Tibial artery (tissue), 4 donors: ENCODE results near the gene PLA2R1.
A peak's percentile ranks its signal among the peaks of the same experiment; 100 is the strongest.

Source experiments
- DNase-seq, 2 donors: peaks; one replicate each; pipeline ENCODE4 v3.0.0-alpha.2; 2019
- H3K27ac ChIP-seq, 2 donors: fragments of 200-600 bp; sonication (generic) in 1 of 2; 1 replicate in 1 of 2; 2 replicates in 1 of 2; pipeline ENCODE4 v1.5.1; 2018 to 2019; ENCODE audit warnings: mild to moderate bottlenecking in 1 of 2
- H3K27me3 ChIP-seq, 2 donors: fragments of 200-600 bp; sonication (generic) in 1 of 2; one replicate each; pipeline versions ENCODE4 v1.5.1 to v1.6.0; 2016 to 2019
- H3K36me3 ChIP-seq, 3 donors: fragments of 200-600 bp; sonication (generic) in 2 of 3; one replicate each; pipeline ENCODE4 v1.5.1; 2016 to 2019; ENCODE audit warnings: mild to moderate bottlenecking in 2 of 3
- H3K4me1 ChIP-seq, 4 donors: fragments of 200-600 bp; sonication (generic) in 2 of 4; 1 replicate in 3 of 4; 2 replicates in 1 of 4; pipeline ENCODE4 v1.5.1; 2016 to 2019
- H3K4me3 ChIP-seq, 2 donors: fragments of 200-600 bp; sonication (generic) in 1 of 2; 1 replicate in 1 of 2; 2 replicates in 1 of 2; pipeline ENCODE4 v1.5.1; 2018 to 2019; ENCODE audit warnings: mild to moderate bottlenecking in 2 of 2
- H3K9me3 ChIP-seq, 3 donors: fragments of 200-600 bp; sonication (generic) in 1 of 3; one replicate each; pipeline ENCODE4 v1.5.1; 2016 to 2019
- intact Hi-C: fragments of 100-400 bp; cut with DNase I; formaldehyde crosslinking; loops from one replicate; pipeline ENCODE4 v1.15.0; 2023; ENCODE audit warnings: low total_unique reads
- TF ChIP-seq, protein P1 (sequence below), 2 experiments: fragments of 200-600 bp in 1 of 2; fragments of 450-650 bp in 1 of 2; IDR thresholded peaks; one replicate each; pipeline ENCODE4 v1.5.1; 2017 to 2019; ENCODE audit warnings: antibody characterized with exemption in 2 of 2, mild to moderate bottlenecking in 1 of 2, moderate library complexity in 1 of 2

Gene PLA2R1

GRCh38 chr2:160087854-160088745, 25.7 kb upstream of the PLA2R1 start:
- intact Hi-C loops: no loop called here
- H3K9me3 ChIP-seq: peaks cover 22 to 78% (median 54%) of the 10 kb centered on the region in 3 donors

DNA sequence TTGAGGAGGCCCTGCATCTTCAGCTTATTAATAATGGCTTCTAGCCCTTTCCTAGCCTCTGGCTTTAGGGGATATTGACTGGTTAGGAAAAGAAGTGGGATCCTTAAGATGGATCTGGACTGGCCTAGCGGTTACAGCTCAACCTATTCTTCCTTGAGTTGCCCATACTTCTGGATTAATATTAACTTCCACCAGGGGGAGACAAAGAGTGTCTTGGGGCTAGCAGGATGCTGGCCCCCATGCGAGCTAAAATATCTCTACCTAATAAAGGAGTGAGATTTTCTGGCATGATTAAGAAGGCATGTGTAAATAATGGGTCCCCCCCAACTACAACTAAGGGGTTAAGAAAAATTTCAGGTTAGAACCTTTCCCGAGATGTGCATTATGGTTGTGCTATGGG, 23.2 kb upstream of the PLA2R1 start:
- H3K4me1 ChIP-seq: no peaks in the 10 kb centered on the region
- no peaks in the 10 kb centered on the region for H3K27me3 ChIP-seq
- H3K27ac ChIP-seq: no peak overlapping the region
- peaks cover 22 to 64% (median 48%) of the 10 kb centered on the region in 3 donors for H3K9me3 ChIP-seq
- intact Hi-C loops: no loop called here
- DNase-seq: no peak
- H3K36me3 ChIP-seq: peaks cover 0 to 13% (median 0%) of the 10 kb centered on the region in 3 donors
- no peak overlapping the region for H3K4me3 ChIP-seq
- TF ChIP-seq, protein P1, sequence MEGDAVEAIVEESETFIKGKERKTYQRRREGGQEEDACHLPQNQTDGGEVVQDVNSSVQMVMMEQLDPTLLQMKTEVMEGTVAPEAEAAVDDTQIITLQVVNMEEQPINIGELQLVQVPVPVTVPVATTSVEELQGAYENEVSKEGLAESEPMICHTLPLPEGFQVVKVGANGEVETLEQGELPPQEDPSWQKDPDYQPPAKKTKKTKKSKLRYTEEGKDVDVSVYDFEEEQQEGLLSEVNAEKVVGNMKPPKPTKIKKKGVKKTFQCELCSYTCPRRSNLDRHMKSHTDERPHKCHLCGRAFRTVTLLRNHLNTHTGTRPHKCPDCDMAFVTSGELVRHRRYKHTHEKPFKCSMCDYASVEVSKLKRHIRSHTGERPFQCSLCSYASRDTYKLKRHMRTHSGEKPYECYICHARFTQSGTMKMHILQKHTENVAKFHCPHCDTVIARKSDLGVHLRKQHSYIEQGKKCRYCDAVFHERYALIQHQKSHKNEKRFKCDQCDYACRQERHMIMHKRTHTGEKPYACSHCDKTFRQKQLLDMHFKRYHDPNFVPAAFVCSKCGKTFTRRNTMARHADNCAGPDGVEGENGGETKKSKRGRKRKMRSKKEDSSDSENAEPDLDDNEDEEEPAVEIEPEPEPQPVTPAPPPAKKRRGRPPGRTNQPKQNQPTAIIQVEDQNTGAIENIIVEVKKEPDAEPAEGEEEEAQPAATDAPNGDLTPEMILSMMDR (IDR thresholded peaks at IDR 0.05): no peak

More at GRCh38 chr2:160087854-160088745, 25.7 kb upstream of the PLA2R1 start:
- Histone ChIP-seq H3K36me3 (peaks cover 0 to 13% (median 0%) of the 10 kb centered on the region in 3 donors), H3K4me1 (no peaks in the 10 kb centered on the region), H3K4me3 (no peak overlapping the region), H3K27ac (no peak overlapping the region), H3K27me3 (no peaks in the 10 kb centered on the region)
- TF ChIP-seq, protein P1 (IDR thresholded peaks at IDR 0.05): no peak
- DNase-seq: no peak

- Histone ChIP-seq H3K9me3 (peaks cover 0 to 8% (median 0%) of the 10 kb centered on the region in 3 donors), H3K27ac (no peak overlapping the region), H3K36me3 (no peaks in the 10 kb centered on the region), H3K4me1 (peaks cover 0 to 19% (median 9%) of the 10 kb centered on the region in 4 donors), H3K4me3 (no peak overlapping the region), H3K27me3 (no peaks in the 10 kb centered on the region)
- TF ChIP-seq, protein P1 (IDR thresholded peaks at IDR 0.05): no peak
- no peak for DNase-seq
- intact Hi-C loops: no loop called here
These were observed 15.7 kb upstream of the PLA2R1 start for GRCh38 chr2:160077912-160078810.

GRCh38 chr2:160076914-160077313, 14.5 kb upstream of the PLA2R1 start:
- no peak overlapping the region for H3K27ac ChIP-seq
- TF ChIP-seq, protein P1 (IDR thresholded peaks at IDR 0.05): no peak
- intact Hi-C loops: no loop called here
- H3K9me3 ChIP-seq: peaks cover 0 to 4% (median 0%) of the 10 kb centered on the region in 3 donors
- no peaks in the 10 kb centered on the region for H3K36me3 ChIP-seq
- H3K27me3 ChIP-seq: no peaks in the 10 kb centered on the region
- H3K4me1 ChIP-seq: peaks cover 0 to 19% (median 9%) of the 10 kb centered on the region in 4 donors
- H3K4me3 ChIP-seq: no peak overlapping the region
- no peak for DNase-seq

- Histone ChIP-seq H3K27ac (peak overlapping the region in 1 of 2 donors; percentile 8), H3K4me3 (no peak overlapping the region), H3K36me3 (no peaks in the 10 kb centered on the region), H3K4me1 (peaks cover 0 to 19% (median 9%) of the 10 kb centered on the region in 4 donors), H3K9me3 (peaks cover 0 to 4% (median 0%) of the 10 kb centered on the region in 3 donors), H3K27me3 (no peaks in the 10 kb centered on the region)
- TF ChIP-seq, protein P1 (IDR thresholded peaks at IDR 0.05): no peak
- intact Hi-C loops: no loop called here
- DNase-seq: no peak
These were observed 13.8 kb upstream of the PLA2R1 start for GRCh38 chr2:160076241-160076640.
